Fibroblast of lung (primary cell): ENCODE data around the gene ZNF148.

ENCODE experiments used
- CTCF ChIP-seq, 2 donors: IDR thresholded peaks in 1 of 2; conservative IDR thresholded peaks in 1 of 2; 1 replicate in 1 of 2; 2 replicates in 1 of 2; pipeline ENCODE4 v1.5.1; 2011 to 2012; ENCODE audit warnings: low read length in 2 of 2, control low read depth in 1 of 2, inconsistent platforms in 1 of 2, low read depth in 1 of 2, mild to moderate bottlenecking in 1 of 2
- EZH2 ChIP-seq: IDR thresholded peaks from 2 replicates; pipeline ENCODE4 v1.5.1; 2012; ENCODE audit warnings: low read length, control low read depth, mild to moderate bottlenecking; ENCODE audit errors: missing control alignments

DNA sequence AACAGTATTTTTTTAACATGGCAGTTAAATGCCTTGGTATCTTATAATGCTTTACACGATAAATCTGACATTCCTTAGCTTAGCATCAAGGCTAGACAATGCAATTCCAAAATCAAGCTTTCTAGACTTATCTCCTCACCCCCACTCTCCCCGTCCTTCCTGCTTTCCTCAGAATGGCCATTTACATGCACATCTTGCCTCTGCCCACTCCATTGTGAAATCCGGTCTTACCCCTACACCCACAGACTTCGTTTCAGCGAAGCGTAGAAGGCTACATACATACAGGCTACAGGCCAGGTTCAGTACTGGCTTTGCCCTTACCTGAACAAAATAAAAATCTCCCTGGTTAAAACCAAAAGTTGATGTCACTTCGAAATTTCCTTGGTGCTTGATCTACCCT, 104.0 kb downstream of the ZNF148 start:
- TF ChIP-seq CTCF (conservative IDR thresholded peaks at IDR 0.05 in 1 of 2, IDR thresholded peaks at IDR 0.05 in 1 of 2; ENCODE audit: low read depth in 1 of 2, low read length in 2 of 2) (no peak), EZH2 (no peak)
